OCI-M1 (cell line): ENCODE results near the gene KCNQ5.
"Not testable (repeated sequence)": the region's sequence is repeated elsewhere in the genome, so short reads cannot be mapped to it uniquely, and the experiment has no call there.

Experiments
- DNase-seq: peaks from one replicate; lab custom pipeline; 2025; lab: John Stamatoyannopoulos, UW

KCNQ5 gene

GRCh38 chr6:73180076-73180738 is 558.3 kb downstream of the KCNQ5 start:
- no peak for DNase-seq

- DNase-seq = peak; percentile 85
Observed at GRCh38 chr6:73180763-73181619, 559.1 kb downstream of the KCNQ5 start.

- no peak for DNase-seq
Observed at GRCh38 chr6:73182021-73182607, 560.2 kb downstream of the KCNQ5 start.

- not testable (repeated sequence) for DNase-seq
Observed at GRCh38 chr6:73193302-73193701, 571.4 kb downstream of the KCNQ5 start.

GRCh38 chr6:73194744-73195143 is 572.9 kb downstream of the KCNQ5 start:
- DNase-seq = no peak

GRCh38 chr6:73200247-73200646 is 578.4 kb downstream of the KCNQ5 start:
- no peak for DNase-seq

- no peak for DNase-seq
Observed at GRCh38 chr6:73200735-73201134, 578.9 kb downstream of the KCNQ5 start.

- no peak for DNase-seq
Observed at GRCh38 chr6:73203098-73203497, 581.2 kb downstream of the KCNQ5 start.

- no peak for DNase-seq
Observed at GRCh38 chr6:73204252-73204651, 582.4 kb downstream of the KCNQ5 start.

- DNase-seq = no peak
Observed at GRCh38 chr6:73207221-73207837, 585.5 kb downstream of the KCNQ5 start.

GRCh38 chr6:73209117-73209516 is 587.3 kb downstream of the KCNQ5 start:
- no peak for DNase-seq

GRCh38 chr6:73216859-73217258 is 595.0 kb downstream of the KCNQ5 start:
- DNase-seq = no peak

GRCh38 chr6:73225396-73225795 is 603.5 kb downstream of the KCNQ5 start, which contains the start of gene KHDC1L:
TSS of gene KHDC1L (minus strand) at chr6:73225496. CDS start at chr6:73225408, 88 bp downstream.
- no peak for DNase-seq

- DNase-seq = no peak
Observed at GRCh38 chr6:73227606-73228255, 605.9 kb downstream of the KCNQ5 start.

- peak; percentile 73 for DNase-seq
Observed at GRCh38 chr6:73231986-73232391, 610.1 kb downstream of the KCNQ5 start.

- no peak for DNase-seq
Observed at GRCh38 chr6:73233048-73233447, 611.2 kb downstream of the KCNQ5 start.

- DNase-seq = not testable (repeated sequence)
Observed at GRCh38 chr6:73233971-73234370, 612.1 kb downstream of the KCNQ5 start.

GRCh38 chr6:73234733-73235132 is 612.9 kb downstream of the KCNQ5 start:
- no peak for DNase-seq

- DNase-seq = no peak
Observed at GRCh38 chr6:73236144-73236750, 614.4 kb downstream of the KCNQ5 start.

- DNase-seq = no peak
Observed at GRCh38 chr6:73240730-73241129, 618.9 kb downstream of the KCNQ5 start.

GRCh38 chr6:73242001-73242400 is 620.1 kb downstream of the KCNQ5 start:
- DNase-seq = no peak
